GM12878 (cell line): ENCODE measurements around the gene DUOXA1.

Experiments
- EGR1 ChIP-seq, 2 experiments: IDR thresholded peaks; 1 replicate in 1 of 2; 2 replicates in 1 of 2; pipeline ENCODE4 v1.6.1; 2011 to 2012; ENCODE audit warnings: low read depth in 2 of 2, low read length in 2 of 2, borderline replicate concordance in 1 of 2, mild to moderate bottlenecking in 1 of 2, moderate library complexity in 1 of 2
- SP1 ChIP-seq: IDR thresholded peaks from one replicate; pipeline ENCODE4 v1.6.1; 2011; ENCODE audit warnings: low read depth, low read length
- SPI1 ChIP-seq: IDR thresholded peaks from 2 replicates; pipeline ENCODE4 v1.6.1; 2011; ENCODE audit warnings: low read depth, mild to moderate bottlenecking, low read length, moderate library complexity, borderline replicate concordance; ENCODE audit not compliant: insufficient read depth
- ZBTB40 ChIP-seq: fragments of 450-650 bp; IDR thresholded peaks from 2 replicates; pipeline ENCODE4 v1.6.1; 2016; ENCODE audit warnings: mild to moderate bottlenecking, moderate library complexity, borderline replicate concordance

- TF ChIP-seq ZBTB40: no peak
- TF ChIP-seq SP1: no peak
- no peak for TF ChIP-seq EGR1 (IDR thresholded peaks at IDR 0.05; ENCODE audit: borderline replicate concordance in 1 of 2, low read depth in 2 of 2, low read length in 2 of 2)
- no peak for TF ChIP-seq SPI1
Measured at GRCh38 chr15:45164914-45165313, 35.2 kb upstream of the DUOXA1 start.
